Psoas muscle (tissue), 8 donors: Measurements from ENCODE around the gene PKD1L1. TPM values are rescaled to one million over a fixed set of nuclear protein-coding genes. Genes with fewer than 3 reads are reported as not detected.

Experiments
- ATAC-seq, 4 donors: fragments of 200-7000 bp; cut with Tn5 transposase; one replicate each; pipeline ENCODE4 v1.9.1; 2020; ENCODE audit warnings: moderate library complexity in 3 of 4, mild to moderate bottlenecking in 2 of 4
- DNase-seq, 2 donors: peaks; one replicate each; pipeline ENCODE4 v3.0.0-alpha.2; 2020
- H3K27ac ChIP-seq: fragments of 200-600 bp; one replicate; pipeline ENCODE4 v1.8.0; 2022
- H3K27me3 ChIP-seq, 3 donors: fragments of 200-600 bp in 1 of 3; one replicate each; pipeline versions ENCODE4 v1.6.1 to v1.8.0; 2013 to 2022; ENCODE audit warnings: low read length in 2 of 3, mild to moderate bottlenecking in 2 of 3, moderate library complexity in 1 of 3; ENCODE audit not compliant: insufficient read depth in 3 of 3
- H3K36me3 ChIP-seq, 2 donors: fragments of 200-600 bp in 1 of 2; one replicate each; pipeline versions ENCODE4 v1.6.1 to v1.8.0; 2013 to 2022; ENCODE audit warnings: low read depth in 1 of 2, mild to moderate bottlenecking in 1 of 2, moderate library complexity in 1 of 2; ENCODE audit not compliant: insufficient read depth in 1 of 2
- H3K4me1 ChIP-seq: fragments of 200-600 bp; one replicate; pipeline ENCODE4 v1.8.0; 2022
- H3K4me3 ChIP-seq: fragments of 200-600 bp; one replicate; pipeline ENCODE4 v1.8.0; 2022; ENCODE audit warnings: mild to moderate bottlenecking
- H3K9me3 ChIP-seq: fragments of 200-600 bp; one replicate; pipeline ENCODE4 v1.8.0; 2022
- CTCF ChIP-seq: fragments of 200-600 bp; IDR thresholded peaks from one replicate; pipeline ENCODE4 v1.8.0; 2022; ENCODE audit warnings: antibody characterized with exemption
- WGBS, 3 donors: extraction: QIAGEN DNeasy Blood & Tissue Kit; methylation state at CpG; one replicate each; pipeline versions ENCODE4 v1.1.6 to v1.1.7; 2013; 5-methylcytosine and 5-hydroxymethylcytosine counted together
- intact Hi-C, 2 donors: fragments of 100-400 bp; cut with DNase I; formaldehyde crosslinking; loops; one replicate each; pipeline versions ENCODE4 v1.11.0 to v1.14.2; 2022
- polyA plus RNA-seq, 3 donors: library from polyadenylated mRNA; stranded (reverse); fragments of 200-250 nt; gene quantifications; one replicate each; pipeline ENCODE4 v1.2.3, GENCODE V29; 2013
- total RNA-seq, 4 donors: library from RNA; stranded (reverse); fragmentation: NEBNext Ultra II Directional in 2 of 4; extraction: Animal tissue kit (Norgen Biotek cat#: 25700) in 2 of 4; gene quantifications; one replicate each; pipeline versions ENCODE4 v1.2.1 to v1.2.4, GENCODE V29; 2021 to 2023
- donor health status: healthy with polysubstance abuse.
- donor health status: DM: no; HTN: no; CAD: no; lungs with moderate emphysema.
- donor health status: Bipolar disorder and iron deficiency.
- donor health status: healthy.
- donor health status: DM: yes; HTN: yes; CAD: no.
- donor health status: DM: no; HTN: no; CAD: no.
- donor health status: DM: no; HTN: no; CAD: no.
- donor health status: DM: yes; HTN: yes; CAD: no.

The PKD1L1 gene
- total and polyA plus RNA-seq, 7 donors, result 0.56 to 1.4 (median 0.79) TPM

GRCh38 chr7:47830015-47830414, 118.3 kb downstream of the PKD1L1 start:
- H3K27ac ChIP-seq, result no peak overlapping the region
- H3K36me3 ChIP-seq, result peaks cover 0 to 12% of the 10 kb centered on the region in 2 donors
- ATAC-seq (no peak), DNase-seq (no peak)
- no peak for TF ChIP-seq CTCF
- no peaks in the 10 kb centered on the region for H3K27me3 ChIP-seq
- intact Hi-C loops, result no loop called here
- WGBS, 3 donors, result 51 to 73% (median 57%) methylated on average over 5 of the region's 5 CpGs
- no peak overlapping the region for H3K4me3 ChIP-seq
- H3K9me3 ChIP-seq, result no peaks in the 10 kb centered on the region
- H3K4me1 ChIP-seq, result no peaks in the 10 kb centered on the region

GRCh38 chr7:47827871-47828270, 120.4 kb downstream of the PKD1L1 start:
- 47 to 83% (median 57%) methylated on average over 4 of the region's 4 CpGs for WGBS, 3 donors
- intact Hi-C loops, result no loop called here
- Histone ChIP-seq H3K4me3 (no peak overlapping the region), H3K27ac (no peak overlapping the region), H3K4me1 (no peaks in the 10 kb centered on the region), H3K27me3 (no peaks in the 10 kb centered on the region), H3K9me3 (no peaks in the 10 kb centered on the region), H3K36me3 (no peaks in the 10 kb centered on the region)
- DNase-seq (no peak), ATAC-seq (no peak)
- TF ChIP-seq CTCF, result no peak

- intact Hi-C loops, result no loop called here
- H3K4me1 ChIP-seq, result no peaks in the 10 kb centered on the region
- no peaks in the 10 kb centered on the region for H3K27me3 ChIP-seq
- no peaks in the 10 kb centered on the region for H3K36me3 ChIP-seq
- ATAC-seq (no peak), DNase-seq (no peak)
- TF ChIP-seq CTCF, result no peak
- H3K4me3 ChIP-seq, result no peak overlapping the region
- H3K9me3 ChIP-seq, result no peaks in the 10 kb centered on the region
- 65 to 73% (median 68%) methylated on average over 8 of the region's 8 CpGs for WGBS, 3 donors
- no peak overlapping the region for H3K27ac ChIP-seq
Measured at GRCh38 chr7:47827351-47827756, 120.9 kb downstream of the PKD1L1 start.

GRCh38 chr7:47826754-47827153, 121.5 kb downstream of the PKD1L1 start:
- WGBS, 3 donors, result 69 to 76% (median 71%) methylated on average over 1 of the region's 1 CpG
- Histone ChIP-seq H3K27me3 (no peaks in the 10 kb centered on the region), H3K9me3 (no peaks in the 10 kb centered on the region), H3K27ac (no peak overlapping the region), H3K36me3 (no peaks in the 10 kb centered on the region), H3K4me1 (no peaks in the 10 kb centered on the region), H3K4me3 (no peak overlapping the region)
- DNase-seq, result no peak
- no peak for ATAC-seq
- intact Hi-C loops, result no loop called here
- no peak for TF ChIP-seq CTCF

GRCh38 chr7:47819607-47819920, 128.7 kb downstream of the PKD1L1 start:
- Histone ChIP-seq H3K4me3 (no peak overlapping the region), H3K27ac (no peak overlapping the region), H3K27me3 (no peaks in the 10 kb centered on the region), H3K9me3 (no peaks in the 10 kb centered on the region), H3K4me1 (no peaks in the 10 kb centered on the region), H3K36me3 (peaks cover 0 to 8% of the 10 kb centered on the region in 2 donors)
- WGBS, 3 donors, result 92 to 96% (median 94%) methylated on average over 3 of the region's 3 CpGs
- TF ChIP-seq CTCF, result no peak
- intact Hi-C loops, result loop anchor here (2.0 to 10.0 kb wide), 5 partner anchors 235 to 553 kb away; partner anchors contain the start of gene TNS3 (in 1 of the 2)
- no peak for DNase-seq
- peak in 1 of 4 donors; percentile 10 for ATAC-seq
